ENCODE measurements around the gene AGBL1. TPM values are rescaled to one million over a fixed set of nuclear protein-coding genes. Genes with fewer than 3 reads are reported as not detected.

AGBL1 gene
- total RNA-seq, 4 donors from 2014 or later = 0.32 to 0.40 TPM; not detected in 2

DNA sequence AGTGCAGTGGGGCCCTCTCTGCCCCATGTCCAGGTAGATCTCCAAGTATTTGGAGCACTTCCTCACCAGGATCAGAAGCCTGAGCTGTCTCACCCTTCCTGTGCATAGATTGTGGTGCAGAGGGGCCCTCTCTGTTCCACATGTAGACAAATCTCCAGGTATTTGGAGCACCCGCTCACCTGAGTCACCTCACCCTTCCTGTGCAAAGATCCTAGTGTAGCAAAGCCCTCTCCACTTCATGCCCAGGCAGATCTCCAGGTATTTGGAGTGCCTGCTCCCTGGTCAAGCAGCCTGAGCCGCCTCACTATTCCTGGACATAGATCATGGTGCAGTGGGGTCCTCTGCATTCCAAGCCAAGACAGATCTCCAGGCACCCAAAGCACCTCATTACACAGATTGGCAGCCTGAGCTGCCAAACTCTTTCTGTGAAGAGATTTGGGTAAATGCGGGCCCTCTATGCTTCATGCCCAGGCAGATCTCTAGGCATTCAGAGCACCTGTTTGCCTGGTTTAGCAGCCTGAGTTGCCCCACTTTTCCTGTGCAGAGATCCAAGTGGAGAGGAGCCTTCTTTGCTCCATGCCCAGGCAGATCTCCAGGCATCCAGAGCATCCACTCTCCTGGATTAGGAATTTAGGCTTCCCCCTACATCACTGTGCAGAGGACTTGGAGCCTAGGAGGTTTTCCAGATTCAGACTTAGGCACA, 249.8 kb downstream of the AGBL1 start:
- intact Hi-C loops (cut with DNase I; ENCODE audit: low total_unique reads) = no loop called here

DNA sequence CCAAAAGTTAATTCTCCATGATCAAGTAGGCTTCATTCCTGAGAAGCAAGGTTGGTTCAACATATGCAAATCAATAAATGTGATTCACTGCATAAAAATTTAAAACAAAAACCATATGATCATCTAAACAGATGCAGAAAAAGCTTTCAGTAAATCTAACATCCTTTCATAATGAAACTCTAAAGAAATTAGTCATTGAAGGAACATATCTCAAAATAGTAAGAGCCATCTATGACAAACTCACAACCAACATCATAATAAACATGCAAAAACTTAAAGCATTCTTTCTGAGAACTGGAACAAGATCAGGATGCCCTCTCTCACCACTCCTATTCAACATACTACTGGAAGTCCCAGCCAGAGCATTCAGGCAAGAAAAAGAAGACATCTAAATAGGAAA, 254.1 kb downstream of the AGBL1 start:
- Histone ChIP-seq H3K4me1 (no peaks in the 10 kb centered on the region), H3K36me3 (no peaks in the 10 kb centered on the region), H3K27me3 (no peaks in the 10 kb centered on the region), H3K4me3 (no peak overlapping the region), H3K27ac (no peak overlapping the region), H3K9me3 (peaks cover 0 to 16% of the 10 kb centered on the region in 2 donors)
- DNase-seq = no peak
- in situ Hi-C loops (cut with MboI; ENCODE audit: low pct_ligation_motif_present in 1 of 4, low pct_unique_long_range_greater_than_20kb in 1 of 4, low sequenced_read_pairs in 3 of 4) = no loop called here
- TF ChIP-seq POLR2AphosphoS5 (IDR thresholded peaks at IDR 0.05) (no peak), EP300 (IDR thresholded peaks at IDR 0.05; ENCODE audit: low read depth) (no peak), POLR2A (IDR thresholded peaks at IDR 0.05) (no peak)
- TF ChIP-seq, protein P1, sequence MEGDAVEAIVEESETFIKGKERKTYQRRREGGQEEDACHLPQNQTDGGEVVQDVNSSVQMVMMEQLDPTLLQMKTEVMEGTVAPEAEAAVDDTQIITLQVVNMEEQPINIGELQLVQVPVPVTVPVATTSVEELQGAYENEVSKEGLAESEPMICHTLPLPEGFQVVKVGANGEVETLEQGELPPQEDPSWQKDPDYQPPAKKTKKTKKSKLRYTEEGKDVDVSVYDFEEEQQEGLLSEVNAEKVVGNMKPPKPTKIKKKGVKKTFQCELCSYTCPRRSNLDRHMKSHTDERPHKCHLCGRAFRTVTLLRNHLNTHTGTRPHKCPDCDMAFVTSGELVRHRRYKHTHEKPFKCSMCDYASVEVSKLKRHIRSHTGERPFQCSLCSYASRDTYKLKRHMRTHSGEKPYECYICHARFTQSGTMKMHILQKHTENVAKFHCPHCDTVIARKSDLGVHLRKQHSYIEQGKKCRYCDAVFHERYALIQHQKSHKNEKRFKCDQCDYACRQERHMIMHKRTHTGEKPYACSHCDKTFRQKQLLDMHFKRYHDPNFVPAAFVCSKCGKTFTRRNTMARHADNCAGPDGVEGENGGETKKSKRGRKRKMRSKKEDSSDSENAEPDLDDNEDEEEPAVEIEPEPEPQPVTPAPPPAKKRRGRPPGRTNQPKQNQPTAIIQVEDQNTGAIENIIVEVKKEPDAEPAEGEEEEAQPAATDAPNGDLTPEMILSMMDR (IDR thresholded peaks at IDR 0.05) = no peak
- intact Hi-C loops (cut with DNase I; ENCODE audit: low total_unique reads) = no loop called here

More for the DNA sequence above, 249.8 kb downstream of the AGBL1 start:
- H3K4me1 ChIP-seq = no peaks in the 10 kb centered on the region
- no peak for TF ChIP-seq POLR2A (IDR thresholded peaks at IDR 0.05)
- no peak for TF ChIP-seq EP300 (IDR thresholded peaks at IDR 0.05; ENCODE audit: low read depth)
- TF ChIP-seq, protein P1 (IDR thresholded peaks at IDR 0.05) = no peak
- no peak for TF ChIP-seq POLR2AphosphoS5 (IDR thresholded peaks at IDR 0.05)
- H3K9me3 ChIP-seq = peaks cover 0 to 16% of the 10 kb centered on the region in 2 donors
- no peak overlapping the region for H3K27ac ChIP-seq
- no peaks in the 10 kb centered on the region for H3K36me3 ChIP-seq
- in situ Hi-C loops (cut with MboI; ENCODE audit: low pct_ligation_motif_present in 1 of 4, low pct_unique_long_range_greater_than_20kb in 1 of 4, low sequenced_read_pairs in 3 of 4) = no loop called here
- no peaks in the 10 kb centered on the region for H3K27me3 ChIP-seq
- 94% methylated on average over 3 of the region's 3 CpGs; no CpG with 5 or more reads in 1 of the 2 donors for WGBS, 2 donors (ENCODE audit: low coverage in 1 of 2)
- DNase-seq = no peak
- no peak overlapping the region for H3K4me3 ChIP-seq

DNA sequence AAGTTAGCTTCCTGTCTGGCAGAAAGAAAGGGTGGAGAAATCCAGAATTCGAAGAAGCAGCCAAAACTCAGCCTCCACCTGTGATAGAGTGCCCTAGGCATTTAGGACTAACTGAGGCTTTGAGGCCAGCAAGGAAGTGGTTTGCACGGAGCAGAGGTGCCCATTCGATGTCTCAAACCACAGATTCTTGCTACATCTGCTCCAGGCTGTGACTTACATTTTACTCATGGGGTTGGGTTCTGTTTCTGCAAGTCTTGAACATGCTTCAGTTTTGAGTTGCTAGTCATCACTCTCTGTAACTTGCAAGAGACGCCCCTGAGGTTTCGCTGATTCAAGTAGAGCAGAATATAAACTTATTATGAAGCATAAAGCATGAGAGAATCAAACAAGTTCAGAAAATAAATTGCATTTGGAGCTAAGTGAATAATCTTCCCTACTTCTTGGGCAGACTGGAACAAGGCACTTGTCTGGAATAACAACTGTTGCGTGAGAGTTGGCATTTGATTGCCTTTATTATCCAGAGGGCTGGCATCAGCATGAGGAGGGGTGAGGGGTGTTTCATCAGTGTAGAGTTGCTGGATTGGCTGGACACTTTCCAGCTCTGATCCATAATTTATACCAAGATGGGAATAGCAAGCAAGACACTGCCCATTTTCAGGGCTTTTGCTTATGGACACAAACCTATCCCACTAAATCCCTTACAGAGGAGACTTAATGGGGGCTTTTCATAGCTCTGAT, 256.5 kb downstream of the AGBL1 start:
- intact Hi-C loops (cut with DNase I; ENCODE audit: low total_unique reads) (no loop called here), in situ Hi-C loops (cut with MboI; ENCODE audit: low pct_ligation_motif_present in 1 of 4, low pct_unique_long_range_greater_than_20kb in 1 of 4, low sequenced_read_pairs in 3 of 4) (no loop called here)
- 33 to 73% methylated on average over 1 to 6 of the region's 6 CpGs for WGBS, 2 donors (ENCODE audit: low coverage in 1 of 2)
- Histone ChIP-seq H3K9me3 (peaks cover 0 to 8% of the 10 kb centered on the region in 2 donors), H3K36me3 (no peaks in the 10 kb centered on the region), H3K4me1 (no peaks in the 10 kb centered on the region), H3K4me3 (no peak overlapping the region), H3K27ac (no peak overlapping the region), H3K27me3 (no peaks in the 10 kb centered on the region)
- no peak for DNase-seq
- TF ChIP-seq, protein P1 (IDR thresholded peaks at IDR 0.05) = no peak
- TF ChIP-seq POLR2AphosphoS5 (IDR thresholded peaks at IDR 0.05) = no peak
- TF ChIP-seq EP300 (IDR thresholded peaks at IDR 0.05; ENCODE audit: low read depth) = no peak
- no peak for TF ChIP-seq POLR2A (IDR thresholded peaks at IDR 0.05)

DNA sequence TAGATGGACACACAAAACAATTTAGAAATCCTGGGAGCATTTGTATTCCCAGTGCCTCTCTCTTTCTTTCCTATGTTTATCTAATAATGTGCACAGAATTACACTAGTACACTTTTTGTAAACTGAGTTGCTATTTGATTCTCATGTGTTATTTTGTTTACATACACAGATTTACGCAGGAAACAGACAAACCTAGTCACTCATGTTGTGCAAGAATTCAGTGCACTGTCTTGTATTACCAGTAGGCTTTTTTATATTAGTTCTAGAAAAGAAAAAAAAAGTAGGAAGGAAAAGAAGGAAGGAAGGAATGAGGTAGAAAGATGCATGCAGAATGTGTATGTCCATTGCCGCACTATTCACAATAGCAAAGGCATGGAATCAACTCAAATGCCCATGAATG, 257.4 kb downstream of the AGBL1 start:
- Histone ChIP-seq H3K27ac (no peak overlapping the region), H3K4me1 (no peaks in the 10 kb centered on the region), H3K27me3 (no peaks in the 10 kb centered on the region), H3K36me3 (no peaks in the 10 kb centered on the region), H3K9me3 (no peaks in the 10 kb centered on the region), H3K4me3 (no peak overlapping the region)
- in situ Hi-C loops (cut with MboI; ENCODE audit: low pct_ligation_motif_present in 1 of 4, low pct_unique_long_range_greater_than_20kb in 1 of 4, low sequenced_read_pairs in 3 of 4) = no loop called here
- intact Hi-C loops (cut with DNase I; ENCODE audit: low total_unique reads) = no loop called here
- WGBS, 2 donors (ENCODE audit: low coverage in 1 of 2) = 89 to 100% methylated on average over 1 to 2 of the region's 2 CpGs
- no peak for DNase-seq
- TF ChIP-seq POLR2A (IDR thresholded peaks at IDR 0.05) (no peak), POLR2AphosphoS5 (IDR thresholded peaks at IDR 0.05) (no peak), EP300 (IDR thresholded peaks at IDR 0.05; ENCODE audit: low read depth) (no peak)
- TF ChIP-seq, protein P1 (IDR thresholded peaks at IDR 0.05) = no peak

All from transverse colon (tissue), 4 donors.